ENCODE measurements around the gene IQCK. TPM values are rescaled to one million over a fixed set of nuclear protein-coding genes. Genes with fewer than 3 reads are reported as not detected.

Gene IQCK
- total RNA-seq, 1 donor from 2014 or later, result 19.2 TPM

DNA sequence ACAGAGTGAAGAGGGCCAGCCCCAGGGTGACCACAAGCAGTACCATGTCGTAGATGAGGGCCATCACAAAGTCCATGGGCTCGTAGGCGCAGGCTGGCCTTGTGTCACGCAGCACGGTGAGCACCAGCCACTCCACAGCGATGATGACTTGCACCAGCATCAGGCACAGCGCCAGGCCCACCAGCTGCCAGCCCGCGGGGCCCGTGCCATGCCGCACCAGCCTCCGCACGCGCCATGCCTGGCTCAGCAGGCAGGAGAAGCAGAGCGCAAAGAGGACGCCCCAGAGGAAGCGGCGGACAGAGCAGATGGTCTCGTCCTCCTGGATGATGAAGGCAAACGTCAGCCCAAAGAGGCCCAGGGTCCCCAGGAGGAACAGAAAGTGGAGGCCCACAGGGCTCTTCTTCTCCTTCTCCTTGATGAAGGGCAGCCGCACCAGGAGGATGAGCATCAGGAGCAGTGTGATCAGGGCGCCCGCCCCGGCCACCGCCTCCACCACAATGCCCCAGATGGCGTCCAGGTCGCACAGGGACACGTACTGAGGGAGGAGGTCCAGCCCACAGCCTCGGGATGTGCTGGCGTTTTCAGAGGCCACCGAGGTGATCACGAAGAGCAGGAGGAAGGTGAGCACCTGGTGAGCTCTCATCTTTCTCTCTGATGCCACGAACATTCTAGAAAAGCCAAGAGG lies 154.2 kb downstream of the IQCK start:
- intact Hi-C loops (cut with DNase I), result no loop called here
- Histone ChIP-seq H3K36me3 (no peaks in the 10 kb centered on the region), H3K9me3 (no peaks in the 10 kb centered on the region), H3K27ac (no peak overlapping the region), H3K4me1 (peaks cover 33% of the 10 kb centered on the region), H3K4me3 (no peak overlapping the region), H3K27me3 (no peaks in the 10 kb centered on the region)
- TF ChIP-seq POLR2AphosphoS5 (IDR thresholded peaks at IDR 0.05; ENCODE audit: insufficient read depth in 1 of 2, low read depth in 1 of 2) (no peak), POLR2A (IDR thresholded peaks at IDR 0.05) (no peak)
- TF ChIP-seq, protein P1, sequence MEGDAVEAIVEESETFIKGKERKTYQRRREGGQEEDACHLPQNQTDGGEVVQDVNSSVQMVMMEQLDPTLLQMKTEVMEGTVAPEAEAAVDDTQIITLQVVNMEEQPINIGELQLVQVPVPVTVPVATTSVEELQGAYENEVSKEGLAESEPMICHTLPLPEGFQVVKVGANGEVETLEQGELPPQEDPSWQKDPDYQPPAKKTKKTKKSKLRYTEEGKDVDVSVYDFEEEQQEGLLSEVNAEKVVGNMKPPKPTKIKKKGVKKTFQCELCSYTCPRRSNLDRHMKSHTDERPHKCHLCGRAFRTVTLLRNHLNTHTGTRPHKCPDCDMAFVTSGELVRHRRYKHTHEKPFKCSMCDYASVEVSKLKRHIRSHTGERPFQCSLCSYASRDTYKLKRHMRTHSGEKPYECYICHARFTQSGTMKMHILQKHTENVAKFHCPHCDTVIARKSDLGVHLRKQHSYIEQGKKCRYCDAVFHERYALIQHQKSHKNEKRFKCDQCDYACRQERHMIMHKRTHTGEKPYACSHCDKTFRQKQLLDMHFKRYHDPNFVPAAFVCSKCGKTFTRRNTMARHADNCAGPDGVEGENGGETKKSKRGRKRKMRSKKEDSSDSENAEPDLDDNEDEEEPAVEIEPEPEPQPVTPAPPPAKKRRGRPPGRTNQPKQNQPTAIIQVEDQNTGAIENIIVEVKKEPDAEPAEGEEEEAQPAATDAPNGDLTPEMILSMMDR (IDR thresholded peaks at IDR 0.05), result no peak
- DNase-seq (ENCODE audit: extremely low spot score in 2 of 2), result no peak

DNA sequence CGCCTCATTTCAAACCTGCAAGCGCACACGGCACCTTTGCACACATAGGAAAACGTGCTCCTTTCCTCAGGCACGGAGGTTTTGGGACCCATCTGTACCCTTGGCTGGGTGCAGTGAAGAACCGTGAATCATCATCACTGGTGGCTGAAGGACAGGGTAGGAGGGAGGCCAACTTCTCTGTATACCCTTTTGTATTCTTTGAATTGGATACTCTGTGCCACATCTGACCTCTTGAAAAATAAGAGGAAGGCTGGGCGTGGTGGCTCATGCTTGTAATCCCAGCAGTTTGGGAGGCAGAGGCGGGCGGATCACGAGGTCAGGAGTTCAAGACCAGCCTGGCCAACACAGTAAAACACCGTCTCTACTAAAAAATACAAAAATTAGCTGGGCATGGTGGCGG lies 154.9 kb downstream of the IQCK start:
- no peaks in the 10 kb centered on the region for H3K27me3 ChIP-seq
- no peaks in the 10 kb centered on the region for H3K9me3 ChIP-seq
- peaks cover 36% of the 10 kb centered on the region for H3K4me1 ChIP-seq
- H3K4me3 ChIP-seq, result no peak overlapping the region
- no peaks in the 10 kb centered on the region for H3K36me3 ChIP-seq
- H3K27ac ChIP-seq, result no peak overlapping the region
- TF ChIP-seq POLR2AphosphoS5 (IDR thresholded peaks at IDR 0.05; ENCODE audit: insufficient read depth in 1 of 2, low read depth in 1 of 2) (no peak), POLR2A (IDR thresholded peaks at IDR 0.05) (no peak)
- TF ChIP-seq, protein P1 (IDR thresholded peaks at IDR 0.05), result no peak
- intact Hi-C loops (cut with DNase I), result no loop called here
- no peak for DNase-seq (ENCODE audit: extremely low spot score in 2 of 2)

DNA sequence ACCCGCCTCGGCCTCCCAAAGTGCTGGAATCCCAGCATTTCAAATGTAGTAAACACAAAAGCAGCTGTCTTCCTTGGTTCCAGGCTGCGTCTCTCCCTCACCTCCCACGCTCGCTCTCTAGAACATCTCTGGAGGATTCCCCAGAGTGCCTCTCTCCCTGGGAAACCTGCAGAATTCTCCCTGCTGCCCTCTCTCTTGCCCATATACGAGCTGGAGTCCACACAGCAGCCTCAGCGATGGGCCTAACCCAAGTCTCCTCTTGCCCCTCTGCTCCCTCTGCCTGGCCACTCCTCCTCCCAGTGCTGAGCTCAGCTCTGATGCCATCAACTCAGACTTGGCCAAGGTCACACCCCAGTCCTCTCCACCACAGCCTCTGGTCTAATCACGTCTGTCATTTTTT lies 156.0 kb downstream of the IQCK start:
- Histone ChIP-seq H3K27ac (no peak overlapping the region), H3K9me3 (no peaks in the 10 kb centered on the region), H3K27me3 (no peaks in the 10 kb centered on the region), H3K36me3 (no peaks in the 10 kb centered on the region), H3K4me3 (no peak overlapping the region), H3K4me1 (peaks cover 42% of the 10 kb centered on the region)
- intact Hi-C loops (cut with DNase I), result no loop called here
- no peak for TF ChIP-seq POLR2A (IDR thresholded peaks at IDR 0.05)
- no peak for TF ChIP-seq POLR2AphosphoS5 (IDR thresholded peaks at IDR 0.05; ENCODE audit: insufficient read depth in 1 of 2, low read depth in 1 of 2)
- TF ChIP-seq, protein P1 (IDR thresholded peaks at IDR 0.05), result no peak
- DNase-seq (ENCODE audit: extremely low spot score in 2 of 2), result no peak

DNA sequence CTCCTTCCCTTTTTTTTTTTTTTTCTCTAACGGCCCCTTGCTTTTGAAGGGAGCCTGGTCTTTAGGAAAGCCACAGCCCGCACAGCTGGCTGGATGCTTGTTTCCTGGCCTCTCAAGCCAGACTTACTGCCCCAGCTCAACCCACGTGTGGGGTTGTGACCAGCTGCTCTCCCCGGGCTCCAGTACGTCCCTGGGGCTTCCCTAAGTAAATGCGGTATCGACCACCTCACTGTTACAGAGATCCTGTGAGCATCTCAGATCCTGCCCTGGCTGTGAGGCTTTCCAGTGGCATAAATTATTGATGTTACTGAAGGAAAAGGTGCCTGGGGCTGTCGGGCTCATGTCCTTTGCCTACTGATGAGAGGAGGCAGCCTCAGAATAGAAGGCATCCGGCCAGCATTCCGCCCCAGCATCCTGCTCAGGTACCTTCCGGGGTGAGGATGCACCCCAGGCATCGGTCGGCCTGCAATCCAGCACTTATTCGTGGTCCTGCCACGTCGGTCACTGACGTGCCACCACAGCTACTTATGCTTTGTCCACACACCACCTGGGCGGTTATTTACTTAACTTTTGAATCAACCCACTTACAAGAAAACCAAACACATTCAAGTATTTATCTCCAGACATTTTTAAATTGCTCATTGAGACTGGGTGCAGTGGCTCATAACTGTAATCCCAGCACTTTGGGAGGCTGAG lies 156.9 kb downstream of the IQCK start:
- no peaks in the 10 kb centered on the region for H3K27me3 ChIP-seq
- H3K4me3 ChIP-seq, result no peak overlapping the region
- no peaks in the 10 kb centered on the region for H3K9me3 ChIP-seq
- H3K4me1 ChIP-seq, result peaks cover 43% of the 10 kb centered on the region
- intact Hi-C loops (cut with DNase I), result no loop called here
- no peak for DNase-seq (ENCODE audit: extremely low spot score in 2 of 2)
- TF ChIP-seq, protein P1 (IDR thresholded peaks at IDR 0.05), result no peak
- TF ChIP-seq POLR2AphosphoS5 (IDR thresholded peaks at IDR 0.05; ENCODE audit: insufficient read depth in 1 of 2, low read depth in 1 of 2) (no peak), POLR2A (IDR thresholded peaks at IDR 0.05) (no peak)
- H3K27ac ChIP-seq, result no peak overlapping the region
- H3K36me3 ChIP-seq, result no peaks in the 10 kb centered on the region

DNA sequence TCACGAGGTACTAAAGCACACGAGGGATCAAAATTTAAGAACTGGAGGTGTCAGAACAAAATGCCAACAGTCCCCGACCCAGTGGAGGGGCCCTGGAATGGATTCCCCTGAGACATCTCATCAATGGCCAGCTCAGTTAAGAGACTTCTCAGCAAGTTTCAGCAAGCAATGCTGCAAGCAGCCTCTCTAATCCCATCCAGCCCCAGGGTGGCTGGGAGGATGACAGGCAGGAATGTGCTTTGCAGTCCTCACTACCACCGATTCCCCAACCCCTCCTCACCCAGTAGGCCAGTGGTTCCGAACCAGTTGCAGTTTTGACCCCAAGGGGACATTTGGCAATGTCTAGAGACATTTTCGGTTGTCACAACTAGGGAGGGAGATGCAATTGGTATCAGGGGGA lies 157.8 kb downstream of the IQCK start:
- no peaks in the 10 kb centered on the region for H3K27me3 ChIP-seq
- no peaks in the 10 kb centered on the region for H3K9me3 ChIP-seq
- no peak overlapping the region for H3K4me3 ChIP-seq
- intact Hi-C loops (cut with DNase I), result no loop called here
- no peak for DNase-seq (ENCODE audit: extremely low spot score in 2 of 2)
- peaks cover 43% of the 10 kb centered on the region for H3K4me1 ChIP-seq
- TF ChIP-seq POLR2A (IDR thresholded peaks at IDR 0.05) (no peak), POLR2AphosphoS5 (IDR thresholded peaks at IDR 0.05; ENCODE audit: insufficient read depth in 1 of 2, low read depth in 1 of 2) (no peak)
- TF ChIP-seq, protein P1 (IDR thresholded peaks at IDR 0.05), result no peak
- no peak overlapping the region for H3K27ac ChIP-seq
- no peaks in the 10 kb centered on the region for H3K36me3 ChIP-seq

Data from vagina (tissue), 2 donors.